Right forelimb (tissue), 1 donor: Measurements from ENCODE around the gene NLRP14.

ENCODE experiments used
- DNase-seq: peaks from one replicate; pipeline ENCODE4 v3.0.0-alpha.2; 2018

Gene NLRP14, protein sequence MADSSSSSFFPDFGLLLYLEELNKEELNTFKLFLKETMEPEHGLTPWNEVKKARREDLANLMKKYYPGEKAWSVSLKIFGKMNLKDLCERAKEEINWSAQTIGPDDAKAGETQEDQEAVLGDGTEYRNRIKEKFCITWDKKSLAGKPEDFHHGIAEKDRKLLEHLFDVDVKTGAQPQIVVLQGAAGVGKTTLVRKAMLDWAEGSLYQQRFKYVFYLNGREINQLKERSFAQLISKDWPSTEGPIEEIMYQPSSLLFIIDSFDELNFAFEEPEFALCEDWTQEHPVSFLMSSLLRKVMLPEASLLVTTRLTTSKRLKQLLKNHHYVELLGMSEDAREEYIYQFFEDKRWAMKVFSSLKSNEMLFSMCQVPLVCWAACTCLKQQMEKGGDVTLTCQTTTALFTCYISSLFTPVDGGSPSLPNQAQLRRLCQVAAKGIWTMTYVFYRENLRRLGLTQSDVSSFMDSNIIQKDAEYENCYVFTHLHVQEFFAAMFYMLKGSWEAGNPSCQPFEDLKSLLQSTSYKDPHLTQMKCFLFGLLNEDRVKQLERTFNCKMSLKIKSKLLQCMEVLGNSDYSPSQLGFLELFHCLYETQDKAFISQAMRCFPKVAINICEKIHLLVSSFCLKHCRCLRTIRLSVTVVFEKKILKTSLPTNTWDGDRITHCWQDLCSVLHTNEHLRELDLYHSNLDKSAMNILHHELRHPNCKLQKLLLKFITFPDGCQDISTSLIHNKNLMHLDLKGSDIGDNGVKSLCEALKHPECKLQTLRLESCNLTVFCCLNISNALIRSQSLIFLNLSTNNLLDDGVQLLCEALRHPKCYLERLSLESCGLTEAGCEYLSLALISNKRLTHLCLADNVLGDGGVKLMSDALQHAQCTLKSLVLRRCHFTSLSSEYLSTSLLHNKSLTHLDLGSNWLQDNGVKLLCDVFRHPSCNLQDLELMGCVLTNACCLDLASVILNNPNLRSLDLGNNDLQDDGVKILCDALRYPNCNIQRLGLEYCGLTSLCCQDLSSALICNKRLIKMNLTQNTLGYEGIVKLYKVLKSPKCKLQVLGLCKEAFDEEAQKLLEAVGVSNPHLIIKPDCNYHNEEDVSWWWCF

DNA sequence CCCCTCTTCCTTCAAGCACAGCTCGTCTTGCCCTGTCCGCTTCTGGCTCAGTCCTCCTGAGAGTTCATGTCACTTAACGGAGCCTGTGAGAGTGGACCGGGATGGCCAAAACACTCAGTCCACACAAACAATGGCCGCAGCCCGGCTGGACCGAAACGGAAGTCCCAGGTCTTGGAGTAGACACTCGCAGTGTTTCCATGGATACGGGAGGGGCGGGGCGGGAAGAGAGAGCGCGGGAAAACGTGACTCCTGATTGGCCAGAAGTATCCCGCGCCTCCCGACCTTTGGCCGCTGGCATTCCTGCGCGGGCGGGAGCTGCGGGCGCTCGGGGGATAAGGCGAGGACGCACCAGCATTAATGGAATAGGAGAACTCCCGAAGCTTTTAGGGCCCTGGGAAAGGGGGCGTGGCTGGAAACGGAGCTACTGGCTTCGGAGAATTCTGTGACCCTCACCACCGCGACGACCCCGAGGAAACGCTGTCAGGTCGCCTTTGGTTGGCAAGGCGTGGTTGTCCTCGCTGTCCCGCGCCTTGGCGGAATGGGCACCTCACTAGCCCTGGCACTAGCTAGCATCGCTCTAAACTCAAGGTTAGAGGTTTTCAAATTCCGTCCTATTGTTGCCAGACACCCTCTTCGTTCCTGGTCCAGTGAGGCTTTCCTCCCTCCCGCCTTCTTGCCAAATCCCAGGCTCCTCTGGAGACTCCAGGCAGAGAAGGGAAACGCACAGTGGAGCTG, at the start of gene NLRP14, which contains the start of gene ZNF214:
Gene NLRP14, plus strand, starts transcription at position 297 of the 735 bp plus-strand sequence. CDS start 18,108 bp downstream, outside the sequence.
Gene ZNF214, minus strand, starts transcription at position 164 of the 735 bp plus-strand sequence. CDS start 17,511 bp downstream, outside the sequence.
- peak; percentile 95 for DNase-seq

GRCh38 chr11:6979365-6979764, 40.9 kb upstream of the NLRP14 start:
- no peak for DNase-seq

DNA sequence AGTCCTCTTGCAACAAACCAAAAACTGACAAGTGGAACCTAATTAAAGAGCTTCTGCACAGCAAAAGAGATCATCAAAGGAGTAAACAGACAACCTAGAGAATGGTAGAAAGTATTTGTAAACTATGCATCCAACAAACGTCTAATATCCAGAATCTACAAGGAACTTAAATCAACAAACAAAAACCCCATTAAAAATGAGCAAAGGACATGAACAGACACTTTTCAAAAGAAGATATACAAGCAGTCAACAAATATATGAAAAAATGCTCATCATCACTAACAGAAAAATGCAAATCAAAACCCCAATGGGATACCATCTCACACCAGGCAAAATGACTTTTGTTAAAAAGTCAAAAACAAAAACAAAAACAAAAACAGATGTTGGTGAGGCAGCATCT, 33.8 kb upstream of the NLRP14 start:
- DNase-seq: no peak

DNA sequence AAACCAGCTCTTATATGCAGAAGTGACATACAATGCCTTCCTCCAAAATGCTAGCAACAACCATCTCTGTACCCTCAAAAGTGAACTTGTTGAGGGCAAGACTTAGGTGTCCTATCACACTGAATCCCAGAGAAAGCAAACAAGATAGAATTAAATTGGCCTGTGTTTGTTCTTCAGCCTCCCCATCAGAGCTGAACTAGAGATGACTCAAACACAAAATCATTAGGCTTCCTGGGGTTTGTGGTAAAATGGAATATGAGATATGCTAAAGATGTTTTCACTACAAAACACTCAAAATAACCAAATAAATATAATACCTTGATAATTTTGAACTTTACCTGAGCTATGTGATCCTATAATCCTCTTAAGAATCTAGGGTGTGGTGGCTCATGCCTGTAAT, 31.8 kb upstream of the NLRP14 start:
- DNase-seq: no peak

- no peak for DNase-seq
Observed at GRCh38 chr11:6991227-6991626, 29.1 kb upstream of the NLRP14 start.

DNA sequence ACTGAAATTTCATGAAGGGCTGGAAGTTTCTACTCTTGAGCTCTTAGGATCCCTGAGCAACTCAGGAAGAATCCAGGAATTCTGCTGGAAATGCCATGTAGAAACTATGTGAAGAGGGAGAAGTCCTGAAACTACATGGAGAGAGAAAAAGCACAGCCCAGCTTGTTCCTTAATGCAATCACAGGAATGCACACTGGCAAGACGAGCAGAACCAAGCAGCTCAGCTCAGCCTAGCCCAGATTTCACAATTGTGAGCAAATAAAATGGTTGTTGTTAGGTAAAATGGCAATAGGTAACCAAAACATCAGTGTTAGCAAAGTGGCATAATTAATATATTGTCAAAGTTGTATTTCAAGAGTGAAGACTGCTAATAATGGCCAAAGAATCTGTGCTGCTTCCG, 28.3 kb upstream of the NLRP14 start:
- no peak for DNase-seq

DNA sequence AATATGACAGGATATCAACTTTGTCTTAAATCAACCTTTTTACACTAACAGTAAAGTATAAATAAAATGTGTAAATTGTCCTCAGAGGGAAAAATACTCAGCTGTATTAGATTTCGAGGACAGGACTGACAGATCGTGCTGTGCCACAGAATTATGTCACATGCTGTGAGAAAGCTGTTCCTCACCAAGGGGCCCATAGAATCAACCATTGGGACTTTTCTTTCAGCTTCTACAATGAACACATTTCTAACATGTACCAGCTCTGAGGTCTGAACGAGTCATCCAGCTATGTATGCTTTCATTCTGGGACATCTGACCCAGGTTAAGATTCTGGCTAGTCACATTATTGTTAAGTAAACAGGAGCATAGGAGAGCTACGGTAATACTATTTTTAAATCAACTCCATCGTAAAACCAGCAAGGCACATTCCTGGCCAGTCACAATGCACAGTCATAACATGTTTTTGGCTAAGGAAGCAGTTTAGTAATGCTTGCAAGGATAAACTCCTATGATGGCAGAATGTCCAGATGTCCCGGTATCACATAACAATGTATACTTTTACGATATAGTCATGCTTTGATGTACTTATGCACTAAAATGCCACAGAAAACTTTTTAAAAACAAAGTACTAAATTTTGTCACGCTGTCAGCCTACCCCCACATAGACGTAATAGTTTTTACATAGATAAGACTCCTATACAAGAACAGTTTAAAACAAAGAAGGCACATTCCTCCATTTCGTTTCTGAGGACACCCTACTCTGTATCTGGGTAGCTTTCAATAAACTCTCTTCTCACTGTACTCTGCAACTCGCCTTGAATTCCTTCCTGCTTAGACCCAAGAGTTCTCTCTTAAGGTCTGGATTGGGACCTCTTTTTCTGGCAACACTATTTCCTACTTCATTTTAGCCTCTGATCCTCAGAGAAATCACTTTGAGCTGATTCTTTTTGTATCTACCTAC, 27.5 kb upstream of the NLRP14 start:
- DNase-seq: no peak

DNA sequence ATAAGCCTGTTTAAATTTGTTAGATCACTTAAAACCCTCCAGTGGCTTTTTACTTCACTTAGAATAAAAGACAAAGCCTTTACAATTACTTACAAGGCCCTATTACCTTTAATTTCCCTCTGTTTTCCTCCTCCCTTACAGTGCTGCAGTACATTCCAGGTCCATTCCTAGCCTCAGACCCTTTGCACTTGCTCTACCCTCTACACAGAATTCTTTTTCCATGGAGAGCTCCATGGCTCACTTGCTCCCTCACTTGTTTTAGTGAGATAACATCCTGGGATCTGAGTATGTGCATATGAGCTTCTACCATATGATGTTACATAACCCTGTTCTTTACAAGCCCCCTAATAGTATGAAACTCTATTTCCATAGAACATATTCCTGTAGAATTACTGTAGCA, 24.6 kb upstream of the NLRP14 start:
- DNase-seq: no peak

DNA sequence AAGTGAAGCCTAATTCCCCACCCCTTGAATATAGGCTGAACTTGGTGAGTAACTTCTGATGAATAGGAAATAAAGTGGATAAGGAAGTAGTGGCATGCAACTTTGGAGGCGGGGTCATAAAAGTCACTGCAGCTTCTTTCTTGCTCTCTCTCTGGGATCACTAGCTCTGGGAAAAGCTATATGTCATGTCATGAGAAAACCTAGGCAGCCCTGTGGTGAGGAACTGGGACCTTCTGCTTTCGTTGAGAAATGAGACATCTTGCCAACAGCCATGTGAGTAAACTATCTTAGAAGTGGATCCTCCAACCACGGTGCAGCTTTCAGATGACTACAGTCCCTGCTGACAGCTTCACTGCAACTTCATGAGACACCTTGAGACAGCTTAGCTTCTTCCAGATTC, 15.8 kb upstream of the NLRP14 start:
- no peak for DNase-seq

GRCh38 chr11:7014118-7014517, 6.2 kb upstream of the NLRP14 start:
- no peak for DNase-seq

- no peak for DNase-seq
Observed at GRCh38 chr11:7016011-7016410, 4.3 kb upstream of the NLRP14 start.

DNA sequence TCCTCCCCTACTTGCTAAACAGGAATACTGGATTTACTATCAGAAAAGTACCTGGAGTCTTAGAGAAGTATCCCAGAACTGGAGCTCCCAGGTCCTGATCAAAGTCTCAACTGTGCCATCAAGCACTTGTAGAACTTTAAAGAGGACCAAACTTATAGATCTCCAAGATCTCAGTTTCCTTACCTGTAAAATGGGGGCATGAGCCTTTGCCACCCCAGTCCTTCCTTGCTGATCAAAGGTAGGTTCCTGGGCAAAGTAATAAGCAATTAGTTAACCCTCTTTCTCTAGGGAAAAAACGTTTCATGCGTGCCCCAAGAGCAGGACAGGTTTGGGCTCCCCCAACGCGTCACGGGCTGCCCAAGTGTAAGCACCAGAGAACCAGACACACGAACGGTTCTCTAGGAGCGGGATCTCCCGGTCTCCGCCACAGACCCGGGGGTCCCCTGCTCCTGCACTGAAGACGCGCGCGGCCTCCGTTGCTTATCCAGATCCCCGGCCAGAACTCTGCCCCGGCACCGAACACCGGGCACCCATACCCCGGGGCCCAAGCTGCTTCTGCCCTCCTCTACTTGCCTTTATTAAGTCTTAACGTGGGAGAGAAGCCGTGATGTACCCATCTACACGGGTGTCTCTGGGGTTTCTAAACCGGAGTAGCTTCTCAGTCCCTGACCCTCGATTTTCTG, 638 bp upstream of the NLRP14 start:
- no peak for DNase-seq

- no peak for DNase-seq
Observed at GRCh38 chr11:7021318-7021717, 1.0 kb downstream of the NLRP14 start.

DNA sequence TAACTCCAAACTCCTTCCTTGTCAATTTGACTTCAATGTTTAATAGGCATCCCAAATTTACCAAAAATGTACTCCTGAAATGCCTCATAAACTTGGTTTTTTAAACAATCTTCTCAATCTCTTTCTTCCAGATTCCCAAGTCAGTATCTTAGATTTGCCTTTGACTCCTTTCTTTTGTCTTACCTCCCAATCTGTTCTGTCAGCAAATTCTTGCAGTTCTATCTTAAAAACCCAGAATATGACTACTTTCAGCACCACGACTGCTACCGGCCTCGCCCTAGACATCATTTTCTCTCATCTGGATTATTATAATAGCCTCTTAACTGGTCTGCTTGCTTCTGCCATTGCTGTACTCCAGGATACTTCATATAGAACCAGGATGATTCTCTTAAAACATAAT, 7.9 kb downstream of the NLRP14 start:
- DNase-seq: no peak

- no peak for DNase-seq
Observed at GRCh38 chr11:7030836-7031235, 10.6 kb downstream of the NLRP14 start.

DNA sequence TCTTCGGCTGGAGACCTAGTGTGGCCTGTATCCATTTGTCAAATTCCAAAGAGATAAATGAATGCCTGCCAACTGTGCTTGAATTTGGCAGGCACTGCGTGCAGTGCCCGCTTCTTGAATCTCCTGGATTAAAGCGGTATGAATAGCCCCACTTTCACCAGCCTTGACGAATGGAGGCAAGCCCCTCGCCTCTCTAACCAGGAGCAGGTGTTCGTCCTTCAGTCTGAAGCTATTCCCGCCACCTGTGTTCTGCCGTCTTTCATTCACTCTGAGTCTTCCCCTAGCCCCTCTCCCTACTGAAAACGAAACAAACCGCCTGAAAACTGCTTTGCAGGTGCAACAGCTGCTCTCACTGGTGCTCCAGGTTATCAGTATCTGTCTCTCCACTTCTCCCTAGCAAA, 11.2 kb downstream of the NLRP14 start:
- DNase-seq: no peak

DNA sequence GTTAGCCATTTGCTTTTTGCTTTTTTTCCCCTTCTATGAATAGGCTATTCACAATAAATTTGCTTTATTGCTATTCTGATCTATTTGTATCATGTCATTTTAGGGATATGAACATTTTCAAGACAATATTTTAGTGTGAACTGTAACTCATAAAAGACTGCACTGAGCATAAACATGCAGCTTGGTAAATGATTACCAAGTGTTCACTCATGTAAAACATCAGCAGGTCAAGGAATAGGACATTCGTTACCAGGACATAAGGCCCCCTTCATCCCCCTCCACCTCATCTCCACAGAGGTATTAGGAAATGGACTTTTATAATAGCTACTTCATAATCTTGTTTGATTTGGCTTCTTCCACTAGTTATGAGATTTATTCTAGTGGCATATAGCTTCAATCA, 12.4 kb downstream of the NLRP14 start:
- DNase-seq: no peak

DNA sequence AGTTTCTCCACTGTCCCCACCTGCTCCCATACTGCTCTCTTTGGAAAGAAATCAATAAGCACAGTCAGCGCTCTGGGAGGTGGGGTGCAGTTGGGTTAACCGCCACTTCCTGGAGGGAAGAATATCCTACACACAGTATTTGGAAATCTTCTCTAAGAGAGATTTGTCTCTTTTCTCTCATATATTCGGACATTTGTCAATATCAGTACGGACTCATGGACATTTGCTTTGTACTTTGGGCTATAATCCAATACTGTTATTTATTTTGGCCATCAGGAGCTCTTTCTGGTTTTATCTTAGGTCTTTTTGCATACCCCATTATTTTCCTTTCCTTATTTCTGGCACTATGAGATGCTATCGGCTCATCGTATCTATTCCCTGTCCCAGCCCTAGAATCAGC, 13.7 kb downstream of the NLRP14 start:
- no peak for DNase-seq

- DNase-seq: no peak
Observed at GRCh38 chr11:7046474-7047175, 26.3 kb downstream of the NLRP14 start.

DNA sequence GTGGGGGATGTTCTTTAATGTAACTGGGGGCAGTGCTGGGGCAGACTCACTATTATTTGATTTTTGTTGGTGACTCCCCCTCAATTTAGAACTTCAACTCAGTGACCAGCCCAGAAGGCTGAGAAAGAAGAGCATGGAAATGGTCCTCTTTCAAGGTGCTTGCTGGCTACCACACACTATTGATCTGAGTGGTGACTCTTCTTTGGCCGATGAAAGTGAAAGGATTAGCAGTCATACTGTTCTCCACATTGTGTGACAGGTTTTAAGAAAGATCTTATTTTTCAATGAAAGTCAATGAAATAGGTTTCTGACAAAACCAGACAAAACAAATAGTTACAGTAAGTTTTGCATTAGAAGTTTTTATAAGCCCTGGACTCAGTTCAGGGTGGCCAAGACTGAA, 29.9 kb downstream of the NLRP14 start:
- no peak for DNase-seq
